Measurements from ENCODE around the gene ZNRD2. TPM values are rescaled to one million over a fixed set of nuclear protein-coding genes. Genes with fewer than 3 reads are reported as not detected.

Gene ZNRD2
- total and polyA plus RNA-seq, 10 of the 15 experiments (the other 5 are each of a cell fraction or from before 2014, with no cell fraction given), result 7.9 to 111 (median 55.4) TPM

GRCh38 chr11:65578134-65578533 lies 7.9 kb downstream of the ZNRD2 start (continued):
- TF ChIP-seq PRDM15 (CRISPR knock-in tag; IDR thresholded peaks at IDR 0.05) (no peak), YY1 (IDR thresholded peaks at IDR 0.05; ENCODE audit: low read depth, low read length) (no peak), REST (IDR thresholded peaks at IDR 0.05; ENCODE audit: low read depth, low read length) (no peak), HDAC6 (IDR thresholded peaks at IDR 0.05; ENCODE audit: unreplicated experiment) (no peak)
